ENCODE data around the gene DNAI2.
"Not testable (repeated sequence)": the region's sequence is repeated elsewhere in the genome, so short reads cannot be mapped to it uniquely, and the experiment has no call there.

The DNAI2 gene

DNA sequence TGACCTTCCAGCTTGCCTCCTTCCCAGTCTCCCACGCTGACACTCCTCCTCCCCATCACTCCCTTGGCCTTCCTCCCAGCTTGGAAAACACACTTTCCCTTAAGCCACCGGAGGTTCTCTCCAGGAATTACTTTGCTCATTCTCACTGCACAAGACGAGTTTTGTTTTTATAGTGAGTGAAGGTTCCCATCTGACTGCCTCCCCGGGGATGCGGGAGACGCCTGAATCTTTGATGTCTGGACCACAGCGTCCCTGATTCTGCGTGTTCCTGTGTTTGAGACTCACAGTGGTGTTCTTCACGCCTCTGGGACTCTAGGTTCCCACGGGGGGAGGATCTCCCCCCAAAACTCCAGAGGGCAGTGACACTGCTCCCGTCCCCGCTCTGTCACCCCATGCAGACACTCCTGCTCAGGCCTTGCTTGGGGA is 2.0 kb downstream of the DNAI2 start:
- DNase-seq (ENCODE audit: low spot score) = no peak

DNA sequence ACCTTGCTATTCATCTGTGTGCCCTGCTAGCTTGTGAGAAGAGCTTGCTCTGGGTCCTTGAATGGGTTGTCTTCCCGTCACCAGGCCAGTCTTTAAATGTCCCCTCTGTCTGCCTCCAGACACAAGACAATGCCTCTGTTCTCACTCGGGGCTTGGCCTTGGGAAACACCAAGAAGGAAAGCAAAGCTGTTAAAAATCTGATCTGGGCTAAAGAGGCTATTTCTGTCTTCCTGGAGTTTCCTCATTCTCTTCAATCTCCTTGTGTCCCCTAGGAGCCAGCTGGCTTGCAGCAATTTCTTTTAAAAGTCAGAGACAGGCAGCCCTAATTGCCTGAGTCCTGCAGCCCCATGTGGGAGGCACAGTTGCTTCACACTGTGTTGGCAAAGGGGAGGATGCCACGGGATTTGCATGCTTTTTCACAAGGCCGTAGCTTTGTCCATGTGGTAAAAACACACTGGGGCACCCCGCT is 2.5 kb downstream of the DNAI2 start:
- no peak for DNase-seq (ENCODE audit: low spot score)

DNA sequence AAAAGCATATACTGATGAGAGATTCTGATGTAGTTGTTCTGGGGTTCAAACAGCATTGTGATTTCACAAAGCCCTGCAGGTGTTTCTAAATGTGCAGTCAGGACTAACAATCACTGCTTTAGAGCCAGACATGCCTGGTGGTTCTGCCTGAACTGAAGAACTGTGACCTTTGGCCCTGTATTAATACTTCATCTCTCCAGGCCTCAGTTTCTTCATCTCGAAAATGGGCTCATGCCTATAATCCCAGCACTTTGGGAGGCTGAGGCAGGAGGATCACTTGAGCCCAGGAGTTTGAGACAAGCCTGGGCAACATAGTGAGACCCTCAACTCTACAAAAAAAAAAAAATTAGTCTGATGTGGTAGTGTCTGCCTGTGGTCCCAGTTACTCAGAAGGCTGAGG is 3.9 kb downstream of the DNAI2 start:
- DNase-seq (ENCODE audit: low spot score) = no peak

DNA sequence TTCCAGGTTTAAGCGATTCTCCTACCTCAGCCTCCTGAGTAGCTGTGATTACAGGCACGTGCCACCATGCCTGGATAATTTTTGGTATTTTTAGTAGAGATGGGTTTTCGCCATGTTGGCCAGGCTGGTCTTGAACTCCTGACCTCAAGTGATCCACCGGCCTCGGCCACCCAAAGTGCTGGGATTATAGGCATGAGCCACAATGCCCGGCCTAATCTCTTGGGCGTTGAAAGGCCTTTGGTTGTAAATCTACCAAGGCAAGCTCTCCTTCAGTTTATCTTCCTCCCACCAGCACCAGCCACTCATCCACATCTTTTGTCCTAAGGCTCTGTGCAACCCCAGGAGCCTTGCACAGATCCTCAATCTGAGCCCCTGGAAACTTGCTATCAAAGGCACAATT is 5.6 kb downstream of the DNAI2 start:
- not testable (repeated sequence) for DNase-seq (ENCODE audit: low spot score)

DNA sequence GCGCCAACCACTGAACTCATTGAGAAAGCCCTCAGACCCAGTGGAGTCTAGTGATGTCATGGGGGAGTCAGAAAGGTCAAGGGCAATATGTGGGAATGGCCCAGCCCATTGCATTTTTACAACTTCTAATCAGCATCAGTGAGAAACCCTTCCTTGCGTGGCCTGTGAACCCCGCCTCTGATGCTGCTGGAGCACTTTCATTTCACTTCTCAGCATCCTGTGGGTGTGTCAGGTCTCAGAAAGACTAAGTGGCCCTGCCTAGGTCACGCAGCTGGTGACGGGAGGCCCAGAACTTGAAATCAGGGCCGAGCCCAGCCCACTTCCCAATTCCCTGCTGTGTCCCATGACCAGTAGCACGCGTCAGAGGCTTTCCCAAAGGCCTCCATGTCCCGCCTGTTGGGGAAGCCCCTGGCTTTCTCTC is 6.1 kb downstream of the DNAI2 start:
- DNase-seq (ENCODE audit: low spot score) = no peak

DNA sequence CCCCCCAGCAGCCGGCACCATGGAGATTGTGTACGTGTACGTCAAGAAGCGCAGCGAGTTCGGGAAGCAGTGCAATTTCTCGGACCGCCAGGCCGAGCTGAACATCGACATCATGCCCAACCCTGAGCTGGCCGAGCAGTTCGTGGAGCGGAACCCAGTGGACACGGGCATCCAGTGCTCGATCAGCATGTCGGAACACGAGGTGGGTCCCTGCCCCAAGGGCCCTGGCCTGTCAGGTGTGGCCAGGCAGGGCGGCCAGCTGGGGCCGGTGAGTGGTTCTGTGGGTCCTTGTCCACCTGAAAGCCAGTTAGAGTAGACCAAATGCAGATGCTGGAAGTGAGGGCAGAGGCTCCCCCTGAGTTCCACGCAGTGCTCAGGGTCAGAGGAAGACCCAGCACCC is 7.8 kb downstream of the DNAI2 start:
- DNase-seq (ENCODE audit: low spot score) = no peak

DNA sequence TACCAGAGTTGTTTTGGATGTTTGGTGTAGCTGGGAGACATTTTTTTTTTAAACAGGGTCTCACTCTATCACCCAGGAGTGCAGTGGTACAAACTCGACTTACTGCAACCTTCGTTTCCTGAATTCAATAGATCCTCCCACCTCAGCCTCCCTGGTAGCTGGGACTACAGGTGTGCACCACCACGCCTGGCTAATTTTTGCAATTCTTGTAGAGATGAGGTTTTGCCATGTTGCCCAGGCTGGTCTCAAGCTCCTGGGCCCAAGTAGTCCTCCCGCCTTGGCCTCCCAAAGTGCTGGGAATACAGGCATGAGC is 8.2 kb downstream of the DNAI2 start:
- DNase-seq (ENCODE audit: low spot score) = not testable (repeated sequence)

DNA sequence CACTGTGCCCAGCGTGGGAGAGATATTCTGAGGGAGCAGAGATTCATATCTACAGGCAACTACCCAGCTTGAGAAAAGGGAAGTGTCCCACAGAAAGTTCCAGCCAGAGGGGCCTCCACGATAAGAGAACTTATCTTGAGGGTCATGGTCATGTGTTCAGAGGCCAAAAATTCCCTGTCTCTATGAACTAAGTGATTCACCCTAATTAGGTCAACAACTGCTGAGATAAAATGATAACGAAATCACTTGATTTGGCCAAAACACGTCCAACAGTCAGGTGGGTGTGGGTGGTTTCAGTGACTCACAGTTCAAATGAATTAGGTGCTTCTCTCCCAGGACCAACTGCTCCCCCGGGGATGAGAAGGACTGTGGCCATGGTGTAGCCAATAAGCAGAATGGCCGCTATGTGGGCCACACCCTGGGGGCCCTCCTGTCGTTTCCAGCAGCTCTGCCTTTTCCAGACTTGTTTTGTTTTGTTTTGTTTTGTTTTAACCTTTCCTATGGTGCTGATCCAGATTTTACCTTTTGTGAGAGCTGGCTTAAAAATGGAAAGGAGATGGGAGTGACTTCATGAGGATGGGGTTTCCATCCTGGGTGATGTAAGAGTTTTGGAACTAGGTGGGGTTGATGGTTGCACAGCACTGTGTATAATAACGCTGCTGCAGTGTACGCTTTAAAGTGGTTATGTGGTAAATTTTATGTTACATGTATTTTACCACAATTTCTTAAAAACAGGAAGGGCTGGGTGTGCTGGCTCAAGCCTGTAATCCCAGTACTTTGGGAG is 8.7 kb downstream of the DNAI2 start:
- DNase-seq (ENCODE audit: low spot score) = no peak

DNA sequence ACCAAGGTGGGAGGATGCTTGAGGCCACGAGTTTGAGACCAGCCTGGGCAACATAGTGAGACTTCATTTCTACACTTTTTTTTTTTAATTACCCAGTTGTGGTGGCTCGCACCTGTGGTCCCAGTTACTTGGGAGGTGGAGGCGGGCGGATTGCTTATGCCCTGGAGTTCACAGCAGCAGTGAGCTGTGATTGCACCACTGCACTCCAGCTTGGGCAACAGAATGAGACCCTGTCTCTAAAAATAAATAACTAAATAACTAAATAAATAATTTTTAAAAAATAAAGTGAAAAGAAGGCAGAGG is 9.3 kb downstream of the DNAI2 start:
- DNase-seq (ENCODE audit: low spot score) = no peak

DNA sequence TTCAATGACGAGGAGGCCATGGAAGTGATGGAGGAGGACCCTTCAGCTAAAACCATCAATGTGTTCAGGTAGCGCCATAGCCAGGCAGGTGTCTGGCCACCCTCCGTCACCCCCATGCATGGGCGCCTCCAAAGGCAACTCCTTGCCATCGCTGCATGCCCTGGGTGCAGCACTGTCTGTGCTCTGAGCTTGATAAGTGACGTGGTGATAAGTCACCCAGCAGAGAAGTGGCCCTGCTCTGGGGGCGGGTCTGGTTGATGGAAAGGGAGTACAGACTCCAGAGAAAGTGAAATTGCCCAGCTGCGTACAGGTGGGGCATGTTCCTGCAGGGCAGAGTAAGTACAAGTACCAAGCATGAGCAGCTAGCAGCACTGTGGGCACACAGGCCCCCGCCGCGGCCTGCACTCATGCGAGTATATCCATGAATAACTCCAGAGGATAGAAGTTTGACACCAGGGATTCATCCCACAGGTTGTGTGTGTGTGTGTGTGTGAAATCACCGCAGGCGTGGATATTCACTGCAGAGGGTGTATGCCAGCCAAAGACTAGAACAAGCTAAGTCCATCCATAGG is 13.1 kb downstream of the DNAI2 start:
- DNase-seq (ENCODE audit: low spot score) = no peak

DNA sequence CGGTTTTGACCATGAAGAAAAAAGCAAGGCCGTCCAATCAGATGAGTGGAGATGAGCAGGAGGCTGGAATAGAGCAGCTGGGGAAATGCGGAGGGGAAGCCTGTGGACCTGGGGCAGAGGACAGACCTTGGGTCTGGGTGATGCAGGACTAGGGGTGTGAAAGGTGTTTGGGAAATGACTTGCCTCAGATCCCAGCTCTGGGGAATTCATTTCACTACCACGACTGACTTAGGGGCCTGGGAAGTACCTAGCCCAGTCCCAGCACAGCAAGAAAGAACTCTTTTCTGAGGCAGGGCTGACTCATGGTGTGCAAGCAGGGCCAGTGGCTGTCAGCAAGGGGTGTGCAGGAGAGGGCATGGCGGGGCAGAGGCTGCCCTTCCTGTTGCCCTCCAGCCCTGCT is 14.8 kb downstream of the DNAI2 start:
- DNase-seq (ENCODE audit: low spot score) = peak; percentile 7

DNA sequence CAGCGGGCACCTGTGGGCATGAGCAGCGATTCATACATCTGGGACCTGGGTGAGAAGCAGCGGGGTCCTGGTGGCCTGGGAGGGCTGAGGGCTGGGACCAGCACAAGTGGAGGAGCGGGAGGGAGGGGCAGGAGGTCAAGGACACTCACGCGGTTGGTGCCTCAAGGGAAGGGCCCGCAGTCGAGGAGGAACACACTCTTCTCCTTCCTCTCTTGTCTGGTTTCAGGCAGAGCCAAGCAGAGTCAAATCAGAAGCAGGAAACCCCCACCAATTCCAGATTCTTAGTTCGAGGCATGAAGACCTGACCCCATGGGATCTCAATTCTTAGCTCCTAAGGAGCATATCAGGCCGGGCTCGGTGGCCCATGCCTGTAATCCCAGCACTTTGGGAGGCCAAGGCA is 15.7 kb downstream of the DNAI2 start:
- DNase-seq (ENCODE audit: low spot score) = no peak

DNA sequence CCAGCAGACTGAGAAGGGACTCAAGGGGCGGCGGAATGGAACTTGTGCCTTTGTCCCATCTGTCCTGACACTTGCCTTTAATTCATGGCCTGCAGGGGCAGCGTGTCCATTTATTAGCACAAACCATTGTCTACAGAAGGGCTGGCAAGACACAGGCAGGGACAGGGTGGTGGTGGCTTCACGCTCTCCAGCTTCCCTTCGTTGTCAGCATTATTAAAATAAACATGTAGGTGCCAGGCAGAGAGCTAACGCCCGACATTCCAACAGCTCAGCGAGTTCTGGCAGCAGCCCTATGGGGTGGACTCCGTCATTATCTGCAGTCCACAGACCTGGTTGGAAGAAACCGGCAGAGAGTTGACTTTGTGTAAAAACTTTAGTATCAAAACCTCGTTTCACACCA is 16.3 kb downstream of the DNAI2 start:
- no peak for DNase-seq (ENCODE audit: low spot score)

DNA sequence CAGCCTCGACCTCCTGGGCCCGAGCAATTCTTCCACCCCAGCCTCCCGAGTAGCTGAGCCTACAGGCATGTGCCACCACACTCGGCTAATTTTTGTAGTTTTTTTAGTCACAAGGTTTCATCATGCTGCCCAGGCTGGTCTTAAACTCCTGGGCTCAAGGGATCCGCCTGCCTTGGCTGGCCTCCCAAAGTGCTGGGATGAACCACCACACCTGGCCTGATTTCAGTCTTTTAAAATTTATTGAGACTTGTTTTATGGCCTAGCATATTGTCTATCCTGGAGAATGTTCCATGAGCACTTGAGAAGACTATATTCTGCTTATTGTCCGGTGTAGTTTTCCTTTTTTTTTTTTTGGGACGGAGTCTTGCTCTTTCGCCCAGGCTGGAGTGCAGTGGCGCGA is 18.5 kb downstream of the DNAI2 start:
- no peak for DNase-seq (ENCODE audit: low spot score)

DNA sequence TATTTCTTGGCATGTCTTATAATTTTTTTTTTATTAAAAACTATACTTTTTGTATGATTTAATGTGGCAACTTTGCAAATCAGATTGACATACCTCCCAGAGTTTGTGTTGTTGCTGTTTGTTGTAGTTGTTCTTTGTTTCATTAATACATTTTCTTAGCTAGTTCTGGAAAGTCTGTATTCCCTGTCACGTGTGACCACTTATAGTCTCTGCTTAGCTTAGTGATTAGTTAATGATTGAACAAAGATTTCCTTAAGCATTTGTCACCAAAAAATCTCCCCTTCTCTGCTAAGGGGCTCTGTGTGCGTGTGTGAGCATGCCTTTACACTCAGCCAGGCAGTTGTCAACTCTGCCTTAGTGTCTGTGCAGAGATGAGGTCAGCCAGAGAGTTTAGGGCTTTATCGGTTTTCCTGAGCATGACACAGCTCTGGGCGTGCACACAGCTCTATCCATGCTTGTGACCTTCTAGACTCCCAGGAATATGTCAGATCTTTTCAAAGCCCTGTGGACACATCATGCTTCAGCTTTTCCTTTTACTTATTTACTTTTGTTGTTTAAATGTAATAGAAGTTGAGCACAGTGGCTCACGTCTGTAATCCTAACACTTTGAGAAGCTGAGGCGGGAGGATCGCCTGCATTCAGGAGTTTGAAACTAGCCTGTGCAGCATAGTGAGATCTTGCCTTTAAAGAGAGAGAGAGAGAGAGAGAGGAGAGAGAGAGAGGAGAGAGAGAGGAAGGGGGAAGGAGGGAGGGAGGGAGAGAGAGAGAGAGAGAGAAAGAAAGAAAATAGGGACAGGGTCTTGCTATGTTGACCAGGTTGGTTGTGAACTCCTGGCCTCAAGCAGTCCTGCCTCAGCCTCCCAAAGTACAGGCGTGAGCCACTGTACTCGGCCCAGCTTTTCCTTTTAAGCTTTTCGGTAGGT is 21.9 kb downstream of the DNAI2 start:
- peak; percentile 83 for DNase-seq (ENCODE audit: low spot score)

DNA sequence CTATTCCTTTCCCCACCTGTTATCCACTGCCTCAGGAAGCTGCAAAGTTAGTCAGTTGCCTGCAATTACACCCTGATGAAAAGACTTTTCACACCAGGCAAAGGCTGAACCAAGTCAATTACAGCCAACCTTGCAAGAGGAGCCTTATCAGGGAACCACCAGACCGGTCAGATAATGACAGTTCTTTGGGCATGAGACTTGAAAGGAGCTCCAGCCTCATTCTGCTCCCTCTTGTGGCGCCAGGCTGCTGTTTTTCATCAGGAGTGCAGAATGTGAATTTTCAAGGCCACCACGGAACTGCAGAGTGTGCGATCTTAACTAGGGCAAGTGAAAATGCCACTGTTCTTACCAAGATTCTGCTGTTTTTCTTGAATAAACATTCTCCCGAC is 22.5 kb downstream of the DNAI2 start:
- DNase-seq (ENCODE audit: low spot score) = peak; percentile 37

DNA sequence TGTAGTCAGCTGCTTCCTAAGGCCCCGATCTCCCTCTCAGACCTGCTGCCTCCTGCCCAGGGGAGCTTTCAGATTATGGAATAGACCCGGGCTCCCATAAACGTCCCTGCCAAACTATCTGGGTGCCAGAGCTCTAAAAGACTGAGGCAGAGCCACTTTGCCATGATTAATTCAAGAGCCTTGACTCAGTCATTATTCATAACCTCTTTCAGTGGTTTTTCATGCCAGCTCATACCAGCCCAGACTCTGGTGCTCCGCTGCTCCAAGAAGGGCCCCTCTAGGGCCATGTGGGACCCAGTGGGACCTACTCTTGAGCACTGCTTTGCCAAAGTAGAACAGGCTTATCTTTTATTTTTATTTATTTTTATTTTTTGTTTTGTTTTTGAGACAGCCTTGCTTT is 23.9 kb downstream of the DNAI2 start:
- DNase-seq (ENCODE audit: low spot score) = peak; percentile 69

DNA sequence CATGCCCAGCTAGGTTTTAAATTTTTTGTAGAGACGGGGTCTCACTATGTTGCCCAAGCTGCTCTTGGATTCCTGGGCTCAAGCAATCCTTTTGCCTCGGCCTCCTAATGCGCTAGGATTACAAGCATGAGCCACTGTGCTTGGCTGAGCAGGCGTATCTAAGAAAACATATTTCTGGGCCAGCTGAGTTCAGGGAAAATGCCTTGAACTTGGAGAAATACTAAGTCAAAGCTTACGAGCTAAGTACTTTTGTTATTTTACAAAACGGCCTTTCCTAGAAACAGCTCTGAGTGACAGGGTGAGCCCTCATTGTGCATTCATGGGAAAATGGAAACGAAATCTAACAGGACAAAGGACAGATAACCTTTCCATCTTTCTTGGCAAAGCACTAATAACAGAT is 24.7 kb downstream of the DNAI2 start:
- no peak for DNase-seq (ENCODE audit: low spot score)

DNA sequence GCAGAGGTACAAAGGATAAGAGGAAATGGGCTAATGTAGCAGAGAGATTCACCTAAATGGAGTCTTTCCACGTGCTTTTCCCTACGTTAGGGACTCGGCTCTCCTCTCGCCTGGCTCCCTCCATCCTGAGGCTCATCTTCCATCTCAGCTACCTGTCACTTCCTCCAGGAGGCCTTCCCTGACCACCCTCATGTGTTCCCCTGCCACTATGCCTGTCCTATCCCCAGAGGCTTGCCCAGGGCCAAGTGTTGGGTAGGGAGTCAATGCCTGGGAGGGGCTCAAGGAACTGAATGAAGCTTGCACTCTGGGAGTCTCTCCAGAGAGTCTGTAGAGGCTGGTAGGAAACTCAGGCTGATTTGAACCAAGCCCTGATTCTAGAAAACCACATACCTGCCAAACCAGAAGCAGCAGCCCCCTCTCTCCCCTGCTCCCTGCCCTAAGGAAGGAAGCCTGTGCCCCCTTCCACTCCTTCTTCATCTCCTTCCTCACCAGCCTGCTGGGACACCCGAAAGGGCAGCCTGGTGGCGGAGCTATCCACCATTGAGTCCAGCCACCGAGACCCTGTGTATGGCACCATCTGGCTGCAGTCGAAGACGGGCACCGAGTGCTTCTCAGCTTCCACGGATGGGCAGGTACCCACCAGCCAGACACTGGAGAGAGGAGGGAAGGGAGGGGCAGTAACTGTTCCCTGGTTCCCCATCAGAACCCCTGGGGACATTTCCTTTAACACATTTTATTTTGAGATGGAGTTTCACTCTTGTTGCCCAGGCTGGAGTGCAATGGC is 25.4 kb downstream of the DNAI2 start:
- DNase-seq (ENCODE audit: low spot score) = no peak

DNA sequence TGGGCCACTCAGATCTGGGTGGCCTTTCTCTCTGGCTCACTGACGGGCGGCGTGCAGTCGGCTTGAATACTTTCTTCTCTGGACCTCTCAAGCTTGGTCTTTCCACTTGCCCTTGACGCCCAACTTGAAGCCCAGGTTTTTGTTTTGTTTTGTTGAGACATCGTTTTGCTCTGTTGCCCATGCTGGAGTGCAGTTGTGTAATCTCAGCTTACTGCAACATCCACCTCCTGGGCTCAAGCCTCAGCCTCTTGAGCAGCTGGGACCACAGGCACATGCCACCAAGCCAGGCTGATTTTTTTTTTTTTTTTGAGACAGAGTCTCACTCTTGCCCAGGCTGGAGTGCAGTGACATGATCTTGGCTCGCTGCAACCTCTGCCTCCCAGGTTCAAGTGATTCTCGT is 29.3 kb downstream of the DNAI2 start:
- no peak for DNase-seq (ENCODE audit: low spot score)

DNA sequence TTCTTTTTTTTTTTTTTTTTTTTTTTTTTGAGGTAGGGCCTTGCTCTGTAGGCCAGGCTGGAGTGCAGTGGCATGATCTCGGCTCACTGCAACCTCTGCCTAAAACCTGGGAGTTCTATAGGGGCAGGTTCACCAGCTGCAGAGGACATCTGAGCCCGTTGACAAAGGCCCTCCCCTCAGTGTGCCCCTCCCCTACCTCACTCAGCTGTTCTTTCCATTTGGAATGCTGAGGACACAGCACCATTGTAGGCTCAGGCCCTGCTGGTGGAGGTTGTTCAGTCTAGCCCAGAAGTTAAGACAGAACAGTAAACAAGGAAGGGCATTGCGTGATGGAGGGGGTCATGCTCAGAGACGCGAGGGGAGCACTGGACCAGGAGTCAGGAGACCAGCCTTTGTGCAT is 30.1 kb downstream of the DNAI2 start:
- DNase-seq (ENCODE audit: low spot score) = no peak

DNA sequence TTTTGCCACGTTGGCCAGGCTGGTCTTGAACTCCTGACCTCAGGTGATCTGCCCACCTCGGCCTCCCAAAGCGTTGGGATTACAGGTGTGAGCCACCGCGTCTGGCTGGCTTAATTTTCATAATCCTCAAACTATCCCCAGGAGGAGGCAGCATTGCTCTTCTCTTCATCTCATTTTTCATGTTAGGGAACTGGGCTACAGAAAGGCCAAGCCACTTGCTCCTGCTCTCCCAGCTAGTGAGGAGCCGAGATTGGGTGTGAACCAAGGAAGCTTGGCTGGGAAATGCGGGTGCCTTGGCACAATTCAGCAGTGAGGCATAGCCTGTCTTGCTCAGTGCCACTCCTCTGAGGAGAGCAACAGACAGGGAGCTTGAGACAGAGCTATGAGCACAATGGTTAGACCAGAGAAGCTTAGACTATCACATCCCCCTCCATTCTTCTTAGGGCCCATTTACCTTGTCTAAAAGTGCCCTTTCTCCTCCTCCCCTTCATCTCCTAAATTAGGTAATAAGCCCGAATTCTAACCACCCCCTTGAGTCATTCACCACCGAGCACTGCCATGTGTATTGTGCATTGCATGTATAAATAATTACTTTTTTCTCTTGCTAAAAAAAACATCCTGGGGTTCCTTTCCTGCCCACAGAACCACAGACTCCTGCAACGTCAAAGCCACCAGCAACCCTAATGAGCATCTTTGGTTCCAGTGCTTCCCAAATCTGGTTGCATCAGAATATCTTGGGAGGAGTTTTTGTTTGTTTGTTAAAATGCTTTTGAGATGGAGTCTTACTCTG is 32.0 kb downstream of the DNAI2 start:
- DNase-seq (ENCODE audit: low spot score) = no peak

All from kidney tubule cell (primary cell).